A549 (cell line): ENCODE data around the gene GMEB2. TPM values are rescaled to one million over a fixed set of nuclear protein-coding genes. Genes with fewer than 3 reads are reported as not detected.
"Not testable (repeated sequence)": the region's sequence is repeated elsewhere in the genome, so short reads cannot be mapped to it uniquely, and the experiment has no call there.

Experiments used
- ATAC-seq, 2 experiments: fragments of 200-7000 bp in 1 of 2; fragments of >200 bp in 1 of 2; cut with Nextera tagmentation in 1 of 2; cut with Tn5 transposase in 1 of 2; 3 replicates each; pipeline versions ENCODE4 v1.8.0 to v1.9.1; 2018 to 2020; ENCODE audit warnings: mild to moderate bottlenecking in 1 of 2, moderate library complexity in 1 of 2
- CTCF ChIA-PET: fragments of 300-600 bp; sonication (Branson Sonifier 250); formaldehyde crosslinking; extraction: SDS; loops from one replicate; lab custom pipeline; 2021; ENCODE audit warnings: antibody characterized with exemption, inconsistent platforms; lab: Yijun Ruan, JAX
- POLR2A ChIA-PET: fragments of 350-600 bp; formaldehyde crosslinking; extraction: SDS; loops from one replicate; lab custom pipeline; 2021; ENCODE audit warnings: antibody characterized with exemption, inconsistent platforms; lab: Yijun Ruan, JAX
- DNase-seq, 2 experiments: peaks; one replicate each; pipeline versions ENCODE4 v3.0.0 to v3.0.0-alpha.2; 2011 to 2016; ENCODE audit warnings: low read depth in 1 of 2, low spot score in 1 of 2
- FAIRE-seq: peaks from 2 replicates; lab custom pipeline; 2011; peaks lifted over from hg19 to GRCh38; lab: Jason Lieb, UNC
- H3K27ac ChIP-seq, 2 experiments: fragments of >200 bp; sonication (Bioruptor Twin); formaldehyde crosslinking; 3 replicates each; pipeline ENCODE4 v1.5.1; 2016 to 2017
- H3K4me1 ChIP-seq: fragments of >200 bp; sonication (Bioruptor Twin); formaldehyde crosslinking; 3 replicates; pipeline ENCODE4 v1.6.1; 2016
- H3K4me2 ChIP-seq: fragments of >200 bp; sonication (Bioruptor Twin); formaldehyde crosslinking; 3 replicates; pipeline ENCODE4 v1.6.1; 2016
- H3K4me3 ChIP-seq: fragments of >200 bp; sonication (Bioruptor Twin); formaldehyde crosslinking; 3 replicates; pipeline ENCODE4 v1.5.1; 2016
- H3K9me3 ChIP-seq: fragments of >200 bp; sonication (Bioruptor Twin); formaldehyde crosslinking; 3 replicates; pipeline ENCODE4 v1.6.1; 2016
- ATOH8 ChIP-seq: fragments of 250-450 bp; sonication (Bioruptor Pico); IDR thresholded peaks from 2 replicates; pipeline ENCODE4 v1.5.0; 2020; ENCODE audit warnings: low read depth, mild to moderate bottlenecking, moderate library complexity
- BCL3 ChIP-seq: fragments of >200 bp; sonication (Bioruptor Twin); formaldehyde crosslinking; IDR thresholded peaks from 3 replicates; pipeline ENCODE4 v1.6.1; 2016
- BHLHE40 ChIP-seq: IDR thresholded peaks from 2 replicates; pipeline ENCODE4 v1.6.1; 2012; ENCODE audit warnings: low read depth, low read length, inconsistent platforms
- CBX8 ChIP-seq: fragments of 200-600 bp; sonication (generic); IDR thresholded peaks from 2 replicates; pipeline ENCODE4 v1.6.1; 2016
- CHD4 ChIP-seq: fragments of 200-600 bp; sonication (generic); IDR thresholded peaks from 2 replicates; pipeline ENCODE4 v1.6.1; 2016; ENCODE audit warnings: antibody characterized with exemption, mild to moderate bottlenecking, borderline replicate concordance
- E2F6 ChIP-seq: IDR thresholded peaks from 2 replicates; pipeline ENCODE4 v1.6.1; 2012; ENCODE audit warnings: low read depth, borderline replicate concordance
- ELK1 ChIP-seq: fragments of 150-350 bp; IDR thresholded peaks from 2 replicates; pipeline ENCODE4 v1.6.1; 2014; ENCODE audit warnings: low read depth, mild to moderate bottlenecking, low read length
- FOSB ChIP-seq: fragments of 250-450 bp; sonication (Bioruptor Pico); IDR thresholded peaks from 2 replicates; pipeline ENCODE4 v1.5.0; 2020; ENCODE audit warnings: mild to moderate bottlenecking, moderate library complexity
- FOXS1 ChIP-seq: fragments of 250-450 bp; sonication (Bioruptor Pico); IDR thresholded peaks from 2 replicates; pipeline ENCODE4 v1.5.0; 2020; ENCODE audit warnings: mild to moderate bottlenecking, moderate library complexity
- HDAC2 ChIP-seq: fragments of 200-600 bp; sonication (generic); IDR thresholded peaks from 2 replicates; pipeline ENCODE4 v1.6.1; 2016
- HMGXB4 ChIP-seq: fragments of 250-450 bp; sonication (Bioruptor Pico); IDR thresholded peaks from 2 replicates; pipeline ENCODE4 v1.5.0; 2021; ENCODE audit warnings: mild to moderate bottlenecking, moderate library complexity, borderline replicate concordance
- KDM1A ChIP-seq: fragments of 200-600 bp; sonication (generic); IDR thresholded peaks from 2 replicates; pipeline ENCODE4 v1.6.1; 2016; ENCODE audit warnings: low read depth, mild to moderate bottlenecking
- MAX ChIP-seq: IDR thresholded peaks from 2 replicates; pipeline ENCODE4 v1.6.1; 2012
- MAZ ChIP-seq: fragments of 150-350 bp; IDR thresholded peaks from 2 replicates; pipeline ENCODE4 v1.6.1; 2014; ENCODE audit warnings: antibody characterized with exemption, low read depth, low read length, borderline replicate concordance
- NPAS2 ChIP-seq: fragments of 250-450 bp; sonication (Bioruptor Pico); IDR thresholded peaks from 2 replicates; pipeline ENCODE4 v1.8.0; 2022; ENCODE audit warnings: mild to moderate bottlenecking, moderate library complexity, borderline replicate concordance
- REST ChIP-seq: fragments of 200-600 bp; sonication (generic); IDR thresholded peaks from 2 replicates; pipeline ENCODE4 v1.6.1; 2016; ENCODE audit warnings: antibody characterized with exemption, mild to moderate bottlenecking, moderate library complexity
- RFX5 ChIP-seq: fragments of 450-650 bp; IDR thresholded peaks from 2 replicates; pipeline ENCODE4 v1.7.1; 2014; ENCODE audit warnings: antibody characterized with exemption, mild to moderate bottlenecking, moderate library complexity
- RNF2 ChIP-seq: fragments of 200-600 bp; sonication (generic); IDR thresholded peaks from 2 replicates; pipeline ENCODE4 v1.6.1; 2016; ENCODE audit warnings: low read depth, mild to moderate bottlenecking, antibody characterized with exemption, moderate library complexity, borderline replicate concordance
- SREBF2 ChIP-seq: fragments of 450-650 bp; IDR thresholded peaks from 2 replicates; pipeline ENCODE4 v1.6.1; 2014; ENCODE audit warnings: mild to moderate bottlenecking, moderate library complexity
- WGBS: methylation state at CpG from one replicate; pipeline ENCODE4 v1.1.6; 2017; ENCODE audit errors: missing lambda C conversion rate; 5-methylcytosine and 5-hydroxymethylcytosine counted together
- polyA plus RNA-seq, 4 experiments: library from polyadenylated mRNA; depleted of rRNA in 3 of 4; stranded (reverse); fragments of >200 nt; fragmentation: RNase III in 1 of 4; extraction: RNeasy Plus Mini Kit Qiagen cat#74134 plus additional on column Dnase treatment in 1 of 4; gene quantifications; 2 replicates in 3 of 4; 3 replicates in 1 of 4; pipeline ENCODE4 v1.2.3, GENCODE V29; 2011 to 2017

Gene GMEB2
- polyA plus RNA-seq, 2 of the 4 experiments (the other 2 are of a cell fraction) = 6.5 to 6.8 TPM

- WGBS = 85% methylated on average over 5 of the region's 8 CpGs
- CTCF ChIA-PET = interaction anchor here (0.7 to 1.5 kb wide), 2 partner anchors 64 to 353 kb away, joined by 4 to 6 read pairs; partner anchors contain the start of gene PTK6
- H3K4me1 ChIP-seq, H3K9me3 ChIP-seq, DNase-seq, H3K4me2 ChIP-seq, ATAC-seq, FAIRE-seq, H3K27ac ChIP-seq, POLR2A ChIA-PET, H3K4me3 ChIP-seq: not testable (repeated sequence)
Observed at GRCh38 chr20:63601679-63602078, 25.2 kb downstream of the GMEB2 start.

GRCh38 chr20:63599396-63600050, 27.4 kb downstream of the GMEB2 start:
- WGBS = 94% methylated on average over 27 of the region's 27 CpGs
- no peak overlapping the region for H3K27ac ChIP-seq
- TF ChIP-seq CHD4 (no peak), HMGXB4 (CRISPR knock-in tag) (no peak), ELK1 (no peak), RNF2 (no peak), REST (no peak), NPAS2 (CRISPR knock-in tag) (no peak), CBX8 (no peak), FOSB (no peak), KDM1A (no peak), MAZ (no peak), BHLHE40 (no peak), MAX (no peak), BCL3 (no peak), RFX5 (no peak), E2F6 (no peak), ATOH8 (CRISPR knock-in tag) (no peak), HDAC2 (no peak), FOXS1 (CRISPR knock-in tag) (no peak), SREBF2 (no peak)
- H3K4me3 ChIP-seq = no peak overlapping the region
- FAIRE-seq (no peak), ATAC-seq (no peak), DNase-seq (no peak)
- CTCF ChIA-PET = interaction anchor here (0.6 to 2.0 kb wide), 5 partner anchors 9 to 187 kb away, joined by 3 to 7 read pairs (median 5); no protein-coding TSS in a partner anchor
- POLR2A ChIA-PET = no interaction called here
- H3K4me2 ChIP-seq = no peak overlapping the region
- H3K4me1 ChIP-seq = peaks cover under 1% of the 10 kb centered on the region; the same call in 1 of the 3 replicates
- H3K9me3 ChIP-seq = no peaks in the 10 kb centered on the region
